ENCODE data around the gene NUBP2.
A peak's percentile ranks its signal among the peaks of the same experiment; 100 is the strongest.

The NUBP2 gene, protein sequence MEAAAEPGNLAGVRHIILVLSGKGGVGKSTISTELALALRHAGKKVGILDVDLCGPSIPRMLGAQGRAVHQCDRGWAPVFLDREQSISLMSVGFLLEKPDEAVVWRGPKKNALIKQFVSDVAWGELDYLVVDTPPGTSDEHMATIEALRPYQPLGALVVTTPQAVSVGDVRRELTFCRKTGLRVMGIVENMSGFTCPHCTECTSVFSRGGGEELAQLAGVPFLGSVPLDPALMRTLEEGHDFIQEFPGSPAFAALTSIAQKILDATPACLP

DNA sequence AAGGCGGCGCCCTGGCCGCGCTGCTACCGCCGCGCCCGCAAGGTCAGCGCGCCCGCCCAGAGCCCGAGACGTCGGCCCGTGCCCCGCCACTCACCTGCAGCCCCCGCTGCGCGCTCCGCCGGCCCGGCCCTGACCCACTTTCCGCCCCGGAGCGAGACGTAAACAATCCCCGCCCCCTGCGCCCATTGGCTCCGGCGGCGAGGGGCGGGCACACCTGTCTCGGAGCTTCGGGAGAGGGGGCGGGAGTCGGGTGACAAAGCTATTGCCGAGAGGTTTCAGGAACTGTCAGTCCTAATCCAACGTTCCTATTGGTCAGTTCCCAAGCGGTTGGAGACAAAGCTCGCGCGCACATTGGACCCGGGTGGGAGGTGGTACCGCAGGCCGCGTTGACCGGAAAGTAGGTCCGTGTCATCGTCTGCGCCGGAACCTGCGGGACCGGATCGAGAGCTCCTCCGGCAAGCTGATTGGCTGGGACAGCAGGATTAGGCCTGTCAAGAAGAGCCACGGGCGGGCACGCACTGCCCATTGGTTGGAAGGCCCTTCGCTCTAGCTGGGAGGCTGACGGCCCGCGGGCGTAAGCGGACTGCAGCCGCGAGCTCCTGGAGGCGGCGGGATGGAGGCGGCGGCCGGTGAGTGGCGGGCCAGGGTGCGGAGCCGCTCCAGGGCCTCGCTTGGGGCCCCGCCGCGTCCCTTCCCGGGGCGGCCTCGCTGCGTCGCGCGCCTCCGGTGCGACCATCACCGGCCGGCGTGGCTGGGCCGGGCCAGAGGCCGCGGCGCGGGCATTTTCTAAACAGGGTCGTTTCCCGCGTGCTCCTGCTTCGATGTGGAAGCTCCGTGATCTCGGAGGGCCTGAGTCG lies at the start of gene NUBP2, which contains the start of gene SPSB3:
Gene NUBP2, plus strand, starts transcription at position 553 of the 857 bp plus-strand sequence. Its CDS starts 61 bp downstream, at position 614.
Gene SPSB3, minus strand, starts transcription at position 164 of the 857 bp plus-strand sequence. CDS start 1,088 bp downstream, outside the sequence.
- DNase-seq (ENCODE audit: low read depth, low spot score) = peak; percentile 99

DNA sequence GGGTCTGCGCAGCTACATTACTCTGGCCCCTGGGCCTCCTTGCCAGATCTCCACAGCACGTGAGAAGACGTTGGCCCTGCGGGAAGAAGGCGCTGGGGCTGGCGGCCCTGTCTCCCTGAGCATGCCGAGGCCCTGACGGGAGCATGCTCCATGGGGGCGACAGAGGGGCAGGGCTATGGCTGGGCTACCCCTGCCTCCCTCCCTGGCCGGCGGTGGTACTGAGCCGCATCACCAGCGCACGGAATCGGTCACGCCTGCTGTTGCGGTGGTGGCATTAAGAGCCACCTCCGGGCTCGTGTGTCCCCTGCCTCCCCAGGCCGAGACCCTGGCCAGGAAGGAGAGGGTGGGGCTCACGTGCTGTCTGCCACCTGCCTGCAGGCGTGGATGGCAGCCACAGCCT lies 48.6 kb upstream of the NUBP2 start:
- no peak for DNase-seq (ENCODE audit: low read depth, low spot score)

DNA sequence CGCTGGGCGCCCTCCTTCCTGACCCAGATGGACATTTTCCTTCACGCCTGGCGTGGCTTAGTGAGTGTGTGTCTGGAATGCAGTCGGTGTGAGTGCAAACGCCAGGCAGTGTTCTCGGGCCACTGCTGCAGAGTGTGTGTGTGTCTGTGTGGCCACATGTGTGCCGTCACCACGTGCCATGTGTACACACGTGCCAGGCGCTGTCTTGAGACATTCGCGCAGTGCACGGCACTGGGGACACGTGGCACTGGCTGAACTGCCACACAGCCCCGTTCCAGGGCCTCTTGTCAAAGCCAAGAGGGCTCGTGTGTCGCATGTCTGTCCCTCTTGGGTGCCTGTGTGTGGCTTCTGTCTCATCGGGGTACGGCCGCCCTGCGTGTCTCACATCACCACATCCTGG lies 47.9 kb upstream of the NUBP2 start:
- DNase-seq (ENCODE audit: low read depth, low spot score) = no peak

DNA sequence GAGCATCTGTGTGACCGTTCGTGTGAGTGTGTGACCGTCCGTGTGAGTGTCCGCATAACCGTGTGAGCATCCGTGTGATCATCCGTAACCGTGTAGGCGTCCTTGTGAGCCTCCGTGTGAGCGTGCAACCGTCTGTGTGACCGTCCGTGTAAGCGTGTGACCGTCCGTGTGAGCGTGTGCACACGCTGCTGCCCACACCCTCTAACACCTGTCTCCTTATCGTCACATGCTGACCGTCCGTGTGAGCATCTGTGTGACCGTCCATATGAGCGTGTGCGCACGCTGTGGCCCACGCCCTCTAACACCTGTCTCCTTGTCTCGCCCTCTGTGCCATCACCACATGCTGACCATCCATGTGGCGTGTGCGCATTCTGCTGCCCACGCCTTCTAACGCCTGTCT lies 42.5 kb upstream of the NUBP2 start:
- DNase-seq (ENCODE audit: low read depth, low spot score) = no peak

DNA sequence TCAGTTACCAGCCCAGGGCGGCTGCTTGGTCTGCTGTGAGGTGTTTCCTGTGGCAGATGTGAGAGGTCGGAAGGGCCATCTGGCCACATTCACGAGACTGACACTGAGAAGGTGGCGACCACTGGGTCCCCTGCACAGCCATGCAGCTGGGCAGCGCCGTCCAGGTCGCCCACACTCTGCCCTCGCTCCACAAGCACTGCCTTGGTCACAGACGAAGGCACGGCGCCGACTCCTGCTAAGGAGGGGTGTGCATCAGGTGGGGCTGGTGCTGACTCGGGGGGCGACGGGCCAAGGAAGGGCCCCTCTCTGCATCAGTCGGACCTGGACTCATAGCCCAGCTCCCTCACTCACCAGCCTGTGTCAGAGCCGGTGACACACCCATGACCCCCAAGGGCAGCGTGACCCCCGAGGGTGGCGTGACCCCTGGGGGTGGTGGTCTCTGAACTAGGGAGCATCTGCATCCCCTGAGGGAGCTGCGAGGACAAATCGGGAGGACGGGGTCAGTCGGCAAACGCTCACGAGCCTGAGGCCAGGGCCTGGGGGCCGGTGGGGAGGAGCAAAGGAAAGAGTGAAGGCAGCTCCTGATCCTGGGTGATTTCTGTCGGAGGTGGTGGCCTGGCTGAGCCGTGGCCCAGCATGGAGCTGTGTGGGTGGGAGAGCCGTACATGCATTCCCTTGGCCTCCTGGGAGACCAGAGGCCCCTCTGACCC lies 41.8 kb upstream of the NUBP2 start:
- DNase-seq (ENCODE audit: low read depth, low spot score) = no peak

DNA sequence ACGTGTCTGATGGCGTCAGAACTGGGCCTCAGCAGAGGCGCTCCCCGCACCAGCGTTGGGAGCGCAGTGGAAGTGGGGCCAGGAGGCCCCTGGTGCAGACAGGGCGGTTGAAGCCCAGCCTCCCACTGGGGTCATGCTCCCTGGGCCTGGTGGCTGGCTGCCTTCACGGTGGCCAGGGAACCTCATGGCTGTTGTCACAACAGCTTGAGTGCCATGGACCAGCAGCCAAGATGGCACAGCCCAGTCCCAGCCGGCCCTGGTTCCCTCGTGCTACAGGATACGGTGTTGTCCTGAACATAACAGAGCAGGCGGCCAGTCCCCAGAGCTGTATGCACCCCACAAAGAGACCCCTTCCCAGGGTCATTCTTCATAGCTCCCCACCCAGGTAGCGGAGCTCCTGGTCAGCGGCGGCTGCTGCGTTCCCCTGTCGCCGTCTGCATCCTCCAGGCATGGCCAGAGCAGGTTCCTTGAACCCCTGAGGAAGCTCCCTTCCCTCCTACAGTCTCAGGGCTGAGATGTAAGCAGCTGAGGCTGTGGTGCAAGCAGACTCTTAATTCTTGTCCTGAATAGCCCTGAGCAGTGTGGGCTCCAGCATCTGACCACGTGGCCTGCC lies 41.1 kb upstream of the NUBP2 start:
- no peak for DNase-seq (ENCODE audit: low read depth, low spot score)

DNA sequence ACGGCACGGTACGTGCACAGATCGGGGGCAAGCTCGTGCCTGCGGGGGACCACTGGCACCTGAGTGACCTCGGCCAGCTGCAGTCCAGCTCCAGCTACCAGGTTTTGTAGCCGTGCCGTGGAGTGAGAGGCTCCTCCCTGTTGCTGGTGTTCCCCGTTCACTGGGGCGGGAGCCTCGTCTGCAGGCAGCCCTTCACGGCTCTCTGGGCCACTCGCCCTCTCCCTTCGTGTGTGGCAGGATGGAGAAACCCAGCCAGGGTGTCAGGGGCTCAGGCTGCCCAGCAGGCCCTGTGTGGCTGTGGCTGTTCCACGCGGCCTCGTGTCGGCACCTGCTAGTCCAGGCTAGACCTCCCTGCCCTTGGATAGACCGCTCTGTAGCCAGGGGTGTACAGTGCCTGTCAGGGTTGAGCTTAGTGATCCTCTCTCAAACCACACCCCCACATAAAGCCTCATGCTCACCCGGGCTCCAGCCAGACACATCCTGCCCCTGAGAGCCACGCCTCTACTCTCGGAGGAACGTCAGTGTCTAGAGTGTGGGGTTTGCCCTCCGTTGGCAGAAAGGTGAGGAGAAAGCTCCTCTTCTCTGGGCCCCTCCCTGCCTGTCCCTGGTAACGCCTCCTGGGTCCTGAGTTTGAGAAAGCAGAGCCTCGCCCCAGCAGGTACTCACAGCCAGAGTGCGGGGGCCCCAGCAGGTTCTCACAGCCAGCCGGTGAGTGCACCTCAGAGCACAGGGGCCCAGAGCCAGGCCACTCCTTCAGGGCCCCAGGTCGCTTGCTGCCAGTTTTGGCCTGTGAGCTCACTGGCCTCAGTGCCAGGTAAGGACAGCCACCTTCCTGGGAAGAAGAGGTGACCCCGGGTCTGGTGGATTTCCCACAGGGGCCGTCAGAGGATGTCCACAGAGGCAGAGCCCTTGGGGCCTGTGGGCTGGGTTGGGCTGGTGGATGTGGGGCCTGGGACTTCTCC lies 39.1 kb upstream of the NUBP2 start:
- no peak for DNase-seq (ENCODE audit: low read depth, low spot score)

DNA sequence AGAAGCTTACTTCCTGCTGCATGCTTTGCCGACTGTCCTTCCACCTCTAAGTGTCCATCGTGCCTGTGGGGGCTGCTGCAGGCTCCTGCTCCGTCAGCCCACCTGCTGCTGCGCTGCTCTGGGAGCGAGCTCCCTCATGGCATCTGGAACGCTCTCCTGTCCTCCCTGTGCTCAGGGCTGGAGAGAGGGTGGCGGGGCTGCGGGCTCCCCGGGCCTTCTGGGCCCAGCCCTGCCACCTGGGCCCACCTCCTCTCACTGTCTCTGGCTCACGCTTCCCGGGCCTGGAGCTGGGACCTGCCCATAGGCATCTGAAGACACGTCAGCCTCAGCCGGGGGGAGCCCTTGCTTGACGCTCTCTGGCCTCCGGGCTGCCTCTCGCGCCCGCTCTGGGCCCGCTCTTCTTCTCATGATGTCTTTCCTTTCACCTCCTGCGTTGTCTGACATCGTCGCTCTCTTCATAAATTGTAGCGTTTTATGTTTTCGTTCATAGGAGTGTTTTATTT lies 38.4 kb upstream of the NUBP2 start:
- DNase-seq (ENCODE audit: low read depth, low spot score) = no peak

DNA sequence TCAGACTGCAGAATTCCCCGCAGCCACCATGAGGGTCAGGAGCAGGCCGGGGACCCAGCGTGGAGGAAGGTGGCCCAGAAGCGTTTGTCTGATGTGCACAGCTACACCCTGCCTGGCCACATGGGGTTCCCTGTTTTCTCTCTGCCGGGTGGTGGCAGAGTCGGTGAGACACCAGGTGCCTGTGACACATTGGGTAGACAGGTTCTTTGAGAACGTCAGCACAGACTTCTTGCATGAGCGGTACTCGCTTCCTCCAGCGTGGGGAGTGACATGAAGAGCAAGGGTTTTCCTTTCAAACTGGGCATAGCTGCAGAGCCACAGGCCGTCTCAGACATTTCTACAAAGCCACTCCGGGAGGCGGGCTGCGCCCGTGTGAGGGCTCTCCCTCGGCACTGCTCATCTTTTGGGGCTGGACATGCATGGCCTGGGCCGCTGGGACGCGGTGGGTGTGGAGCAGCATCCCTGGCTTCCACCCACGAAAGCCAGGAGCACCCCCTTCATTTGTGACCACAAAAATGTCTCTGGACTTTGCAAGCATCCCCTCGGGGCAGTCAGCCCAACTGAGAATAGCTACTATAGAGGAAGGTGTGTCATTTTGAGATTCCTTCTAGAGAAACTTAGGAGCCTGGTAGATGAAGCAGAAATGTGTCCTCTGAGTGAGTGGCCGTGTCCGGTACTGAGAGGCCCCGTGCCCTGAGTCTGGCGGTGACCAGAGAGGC lies 37.4 kb upstream of the NUBP2 start:
- DNase-seq (ENCODE audit: low read depth, low spot score) = no peak

DNA sequence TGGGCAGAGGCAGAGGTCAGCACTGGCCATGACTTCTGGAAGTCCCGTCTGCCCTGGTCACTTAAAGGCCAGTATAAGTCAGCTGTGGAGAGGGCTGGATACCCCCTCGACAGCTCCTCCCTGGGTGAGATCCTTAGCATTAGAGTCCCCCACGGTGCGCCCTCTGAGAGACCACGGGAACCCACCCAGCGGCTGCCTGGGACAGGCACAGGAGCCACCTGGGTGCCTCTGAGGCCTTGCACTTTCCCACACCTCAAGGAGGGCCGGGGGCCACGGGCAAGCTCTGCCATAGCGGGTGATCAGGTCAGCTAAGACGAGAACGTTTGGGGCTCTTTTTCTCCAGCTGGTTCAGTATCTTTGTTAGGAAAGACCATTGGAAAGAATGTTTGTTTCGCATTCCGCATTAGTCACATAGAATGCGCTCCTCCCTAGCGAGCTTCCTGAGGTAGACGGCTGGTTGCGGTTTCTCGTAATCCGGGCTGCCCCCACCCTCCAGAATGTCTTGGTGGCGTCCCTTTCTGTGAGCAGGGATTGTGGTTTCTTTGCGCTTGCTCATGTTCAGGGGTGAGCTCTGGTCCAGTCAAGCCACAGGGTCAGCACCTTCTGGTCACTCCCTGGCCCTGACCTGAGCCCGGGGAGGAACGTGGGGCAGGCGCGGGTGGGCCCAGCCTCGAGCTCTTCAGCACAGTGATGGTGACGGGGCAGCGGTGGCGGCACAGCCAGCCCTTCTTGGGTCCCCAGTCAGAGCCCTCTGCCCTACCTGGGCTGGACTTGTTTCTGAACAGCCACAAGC lies 36.7 kb upstream of the NUBP2 start:
- peak; percentile 50 for DNase-seq (ENCODE audit: low read depth, low spot score)

DNA sequence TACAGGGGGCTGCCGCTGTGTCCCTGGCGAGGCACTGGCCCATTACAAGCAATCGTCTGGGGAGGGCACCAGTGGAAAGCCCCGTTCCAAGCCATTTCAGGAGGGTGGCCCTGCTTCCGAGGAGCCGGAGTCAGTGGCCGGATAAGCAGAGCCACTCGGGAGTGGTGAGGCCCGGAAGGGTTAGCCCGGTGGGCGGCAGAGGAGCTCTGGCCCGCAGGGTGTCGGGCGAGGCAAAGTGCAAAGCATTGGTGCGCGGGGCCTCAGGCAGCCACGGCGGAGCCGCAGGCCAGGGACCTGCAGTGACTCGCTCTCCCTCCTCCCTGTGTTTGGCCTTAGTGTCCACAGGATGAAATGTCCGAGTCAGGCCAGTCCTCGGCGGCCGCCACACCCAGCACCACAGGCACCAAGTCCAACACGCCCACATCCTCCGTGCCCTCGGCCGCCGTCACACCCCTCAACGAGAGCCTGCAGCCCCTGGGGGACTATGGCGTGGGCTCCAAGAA lies 36.0 kb upstream of the NUBP2 start:
- no peak for DNase-seq (ENCODE audit: low read depth, low spot score)

DNA sequence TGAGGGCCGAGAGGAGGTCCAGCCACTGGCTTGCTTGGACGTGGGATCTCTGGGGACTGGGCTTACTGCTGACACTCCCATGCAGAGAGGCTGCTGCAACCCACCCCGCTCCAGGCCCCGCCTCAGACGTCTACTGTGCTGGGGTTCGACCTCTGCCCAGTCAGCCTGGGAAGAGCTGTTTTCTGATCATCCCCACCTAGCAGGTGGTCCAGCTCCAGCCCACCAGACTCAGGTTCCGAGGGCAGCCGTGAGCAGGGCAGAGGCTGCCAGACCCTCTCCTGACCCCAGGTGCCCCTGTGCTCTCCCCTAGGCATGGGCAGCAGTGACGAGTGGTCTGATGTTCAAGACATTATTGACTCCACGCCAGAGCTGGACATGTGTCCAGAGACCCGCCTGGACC lies 34.8 kb upstream of the NUBP2 start:
- no peak for DNase-seq (ENCODE audit: low read depth, low spot score)

DNA sequence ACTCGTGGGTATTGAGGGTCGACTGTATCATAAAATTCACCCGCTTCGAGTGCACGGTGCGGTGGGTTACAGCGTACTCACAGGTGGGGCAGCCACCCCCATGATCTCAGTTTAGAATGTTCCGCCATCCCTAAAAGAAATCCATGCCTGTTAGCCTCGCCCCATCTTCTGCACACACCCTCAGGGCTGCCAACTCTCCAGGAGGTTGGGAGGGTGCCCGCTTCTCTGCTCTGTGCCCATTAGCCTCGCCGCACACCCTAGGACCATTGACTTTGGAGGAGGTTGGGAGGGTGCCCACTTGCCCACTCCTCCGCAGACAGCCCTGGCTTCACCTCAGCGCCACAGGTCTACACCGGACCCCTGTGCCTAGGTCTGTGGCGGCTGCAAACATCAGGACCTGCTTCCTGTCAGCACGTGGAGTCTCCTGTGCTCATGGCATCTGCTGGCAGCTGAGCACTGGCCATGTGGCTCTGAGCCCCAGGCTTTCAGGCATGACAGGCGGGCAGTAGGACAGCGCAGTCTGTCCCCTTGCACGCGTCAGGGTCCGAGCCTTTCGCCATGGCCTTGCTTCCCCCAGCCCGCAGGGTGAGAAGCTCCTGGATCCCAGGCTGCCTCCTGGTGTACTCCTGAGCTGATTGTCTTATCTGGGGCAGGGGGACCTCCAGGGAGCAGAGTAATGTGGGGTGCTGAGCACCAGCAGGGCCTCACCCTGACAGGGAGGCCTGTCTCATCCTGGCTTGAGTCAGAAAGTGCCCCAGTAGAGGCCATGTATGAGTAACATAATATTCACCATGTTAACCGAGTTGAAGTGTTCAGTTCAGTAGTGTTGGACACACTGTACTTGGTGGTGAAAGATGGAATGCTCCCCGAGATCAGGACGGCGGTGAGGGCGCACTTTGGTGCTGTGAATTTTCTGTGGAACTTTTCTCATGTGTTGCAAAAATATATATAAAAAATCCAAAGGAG lies 33.3 kb upstream of the NUBP2 start:
- DNase-seq (ENCODE audit: low read depth, low spot score) = no peak

DNA sequence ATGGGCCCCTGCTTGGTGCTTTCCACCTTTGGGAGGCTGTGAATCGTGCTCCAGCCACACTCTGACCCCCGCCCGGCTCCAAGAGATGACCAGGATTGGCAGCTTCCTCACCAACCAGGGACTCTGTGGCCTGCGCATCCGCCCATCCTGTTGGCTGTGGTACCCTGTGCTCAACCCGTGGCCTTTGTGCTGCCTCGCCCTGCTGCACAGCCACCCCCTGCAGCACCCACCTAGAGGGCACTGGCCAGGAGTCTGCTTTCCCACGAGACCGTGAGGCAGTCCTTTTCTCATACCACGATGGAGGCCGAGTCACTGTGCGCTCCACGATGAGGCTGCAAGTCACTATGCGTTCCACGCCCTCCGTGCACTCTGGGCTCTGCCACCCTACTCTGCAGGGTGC lies 30.8 kb upstream of the NUBP2 start:
- no peak for DNase-seq (ENCODE audit: low read depth, low spot score)

DNA sequence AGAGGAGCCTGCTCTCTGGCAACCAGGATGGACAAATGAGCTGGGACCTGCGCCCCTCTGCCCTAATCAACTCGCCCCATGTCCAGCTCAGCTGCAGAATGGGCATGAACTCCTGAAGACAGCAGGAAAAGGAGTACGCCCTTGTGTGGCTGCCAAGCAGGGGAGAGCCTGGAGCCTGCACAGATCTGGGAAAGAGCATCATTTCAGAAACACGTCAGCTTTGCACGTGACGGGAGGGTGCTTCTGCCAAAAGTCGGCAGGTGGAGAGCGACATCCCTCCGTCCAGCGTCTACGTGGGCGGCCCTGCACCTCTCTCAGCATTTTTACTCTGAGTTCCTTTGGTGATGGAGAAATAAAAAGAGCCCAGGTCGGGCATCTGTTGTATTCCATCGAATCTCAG lies 29.9 kb upstream of the NUBP2 start:
- no peak for DNase-seq (ENCODE audit: low read depth, low spot score)

DNA sequence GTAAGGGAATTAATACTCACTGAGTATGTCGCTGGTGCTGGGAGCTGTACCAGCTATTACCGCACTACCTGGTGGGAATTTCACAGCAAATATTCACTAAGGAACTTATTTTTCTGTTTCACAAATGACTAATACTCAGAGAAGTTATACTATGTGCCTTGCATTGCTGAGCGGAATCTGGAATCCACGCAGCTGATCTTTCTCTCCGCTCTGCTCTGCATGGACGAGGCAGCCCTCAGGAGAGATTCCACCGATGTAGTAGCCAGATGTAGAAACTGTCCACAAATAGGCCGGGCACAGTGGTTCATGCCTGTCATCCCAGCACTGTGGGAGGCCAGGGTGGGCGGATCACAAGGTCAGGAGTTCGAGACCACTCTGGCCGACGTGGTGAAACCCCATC lies 28.6 kb upstream of the NUBP2 start:
- DNase-seq (ENCODE audit: low read depth, low spot score) = no peak

DNA sequence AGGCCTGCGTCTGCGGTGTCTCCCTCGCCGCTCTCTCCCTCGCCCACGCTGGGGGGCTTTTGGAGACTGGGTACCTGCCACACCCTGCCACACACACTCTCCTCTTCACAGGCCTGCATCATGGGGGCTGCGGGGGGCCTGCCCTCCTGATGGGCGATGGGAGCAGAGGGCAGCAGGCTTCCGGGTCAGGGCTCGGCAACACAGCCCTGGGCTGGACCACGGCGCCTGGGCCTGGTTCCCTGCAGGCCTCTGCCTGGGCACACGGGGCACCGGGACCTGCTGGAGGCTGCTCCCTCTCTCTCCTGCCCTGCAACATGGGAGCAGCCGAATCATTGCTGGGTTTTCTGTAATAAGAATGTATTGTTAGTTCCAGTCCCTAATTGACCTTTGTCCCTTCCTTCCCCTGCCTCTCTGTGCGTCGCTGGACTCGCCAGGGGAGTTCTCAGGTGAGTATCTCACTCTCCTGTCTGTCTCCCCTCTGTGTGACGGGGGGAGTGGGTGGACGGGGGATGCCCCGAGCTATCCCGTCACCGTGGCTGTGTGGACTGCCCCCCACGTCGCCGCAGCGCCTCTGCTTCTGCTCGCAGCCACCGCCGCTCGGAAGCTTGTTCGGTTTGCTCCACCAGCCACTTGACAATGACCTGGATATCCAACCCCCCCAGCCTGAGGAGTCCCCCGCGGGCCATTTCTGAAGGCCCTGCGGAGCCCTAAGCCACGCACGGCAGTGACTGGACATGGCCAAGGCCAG lies 24.9 kb upstream of the NUBP2 start:
- no peak for DNase-seq (ENCODE audit: low read depth, low spot score)
